Upper lobe of right lung (tissue), 1 donor: ENCODE data around the gene UPK3BL2. TPM values are rescaled to one million over a fixed set of nuclear protein-coding genes. Genes with fewer than 3 reads are reported as not detected.
"Not testable (repeated sequence)": the region's sequence is repeated elsewhere in the genome, so short reads cannot be mapped to it uniquely, and the experiment has no call there.

Experiments used
- ATAC-seq: fragments of 200-7000 bp; cut with Tn5 transposase; one replicate; pipeline ENCODE4 v1.9.1; 2020; ENCODE audit warnings: mild to moderate bottlenecking, moderate library complexity
- DNase-seq: peaks from one replicate; pipeline ENCODE4 v3.0.0-alpha.2; 2020
- H3K27ac ChIP-seq: fragments of 200-600 bp; one replicate; pipeline ENCODE4 v1.8.0; 2022
- H3K27me3 ChIP-seq: fragments of 200-600 bp; one replicate; pipeline ENCODE4 v1.8.0; 2022; ENCODE audit warnings: mild to moderate bottlenecking
- H3K36me3 ChIP-seq: fragments of 200-600 bp; one replicate; pipeline ENCODE4 v1.8.0; 2022
- H3K4me1 ChIP-seq: fragments of 200-600 bp; one replicate; pipeline ENCODE4 v1.8.0; 2022
- H3K4me3 ChIP-seq: fragments of 200-600 bp; one replicate; pipeline ENCODE4 v1.8.0; 2022; ENCODE audit warnings: mild to moderate bottlenecking
- H3K9me3 ChIP-seq: fragments of 200-600 bp; one replicate; pipeline ENCODE4 v1.8.0; 2022
- intact Hi-C: fragments of 100-400 bp; cut with DNase I; formaldehyde crosslinking; loops from one replicate; pipeline ENCODE4 v1.11.0; 2022
- total RNA-seq: library from RNA; stranded (reverse); fragmentation: NEBNext Ultra II Directional; extraction: Animal tissue kit (Norgen Biotek cat#: 25700); gene quantifications from one replicate; pipeline ENCODE4 v1.2.1, GENCODE V29; 2021
- donor health status: DM: no; HTN: yes; CAD: no; lungs with severe emphysema.

Gene UPK3BL2
- total RNA-seq, 1 donor from 2014 or later = 19.3 TPM

- intact Hi-C loops, H3K36me3 ChIP-seq, H3K4me3 ChIP-seq, H3K4me1 ChIP-seq, H3K9me3 ChIP-seq, H3K27ac ChIP-seq, H3K27me3 ChIP-seq: not testable (repeated sequence)
- ATAC-seq (peak; percentile 3), DNase-seq (peak; percentile 35)
Observed at GRCh38 chr7:102505298-102506185, 38.0 kb downstream of the UPK3BL2 start.

GRCh38 chr7:102503141-102503540, 40.4 kb downstream of the UPK3BL2 start:
- DNase-seq, H3K27me3 ChIP-seq, H3K9me3 ChIP-seq, H3K4me3 ChIP-seq, H3K36me3 ChIP-seq, intact Hi-C loops, H3K27ac ChIP-seq, H3K4me1 ChIP-seq: not testable (repeated sequence)
- peak; percentile 13 for ATAC-seq

- H3K27ac ChIP-seq, intact Hi-C loops, H3K4me3 ChIP-seq, H3K36me3 ChIP-seq, H3K9me3 ChIP-seq, H3K27me3 ChIP-seq, H3K4me1 ChIP-seq, ATAC-seq: not testable (repeated sequence)
- DNase-seq = peak; percentile 63
Observed at GRCh38 chr7:102498321-102498720, 45.2 kb downstream of the UPK3BL2 start.

- H3K4me1 ChIP-seq, H3K4me3 ChIP-seq, intact Hi-C loops, H3K9me3 ChIP-seq, H3K27me3 ChIP-seq, H3K36me3 ChIP-seq, ATAC-seq, H3K27ac ChIP-seq: not testable (repeated sequence)
- DNase-seq = peak; percentile 65
Observed at GRCh38 chr7:102497308-102497707, 46.2 kb downstream of the UPK3BL2 start.

- H3K36me3 ChIP-seq = not testable (repeated sequence)
Observed at GRCh38 chr7:102496861-102497260, 46.6 kb downstream of the UPK3BL2 start.

GRCh38 chr7:102494473-102495149, 48.9 kb downstream of the UPK3BL2 start:
- intact Hi-C loops = not testable (repeated sequence)

More at GRCh38 chr7:102496861-102497260, 46.6 kb downstream of the UPK3BL2 start:
- H3K4me1 ChIP-seq, H3K27me3 ChIP-seq, ATAC-seq, H3K27ac ChIP-seq, H3K4me3 ChIP-seq, intact Hi-C loops, H3K9me3 ChIP-seq: not testable (repeated sequence)
- peak; percentile 62 for DNase-seq

GRCh38 chr7:102494026-102494425, 49.5 kb downstream of the UPK3BL2 start:
- intact Hi-C loops, H3K36me3 ChIP-seq, H3K4me1 ChIP-seq, H3K9me3 ChIP-seq, H3K27ac ChIP-seq, H3K27me3 ChIP-seq, ATAC-seq: not testable (repeated sequence)
- H3K4me3 ChIP-seq = peak overlapping the region; percentile 34
- DNase-seq = peak; percentile 72

More at GRCh38 chr7:102494473-102495149, 48.9 kb downstream of the UPK3BL2 start:
- DNase-seq, H3K4me1 ChIP-seq, H3K36me3 ChIP-seq, H3K27ac ChIP-seq, H3K27me3 ChIP-seq, H3K9me3 ChIP-seq, H3K4me3 ChIP-seq: not testable (repeated sequence)
- ATAC-seq = peak; percentile 57

GRCh38 chr7:102493220-102493935, 50.1 kb downstream of the UPK3BL2 start:
- peak; percentile 71 for DNase-seq
- peak; percentile 83 for ATAC-seq

GRCh38 chr7:102490529-102491075, 52.9 kb downstream of the UPK3BL2 start:
- H3K36me3 ChIP-seq, H3K27me3 ChIP-seq, H3K9me3 ChIP-seq, H3K4me3 ChIP-seq, intact Hi-C loops, H3K27ac ChIP-seq, H3K4me1 ChIP-seq: not testable (repeated sequence)
- DNase-seq = peak; percentile 88
- ATAC-seq = peak; percentile 78

More at GRCh38 chr7:102493220-102493935, 50.1 kb downstream of the UPK3BL2 start:
- intact Hi-C loops, H3K27ac ChIP-seq, H3K9me3 ChIP-seq, H3K4me3 ChIP-seq, H3K27me3 ChIP-seq, H3K4me1 ChIP-seq, H3K36me3 ChIP-seq: not testable (repeated sequence)

Other genes with a start within 250 kb of the UPK3BL2 start
- gene SPDYE6, start 187.3 kb downstream of the UPK3BL2 start, total RNA-seq = not detected
- 21.9 TPM for gene PRKRIP1, start 147.3 kb downstream of the UPK3BL2 start, total RNA-seq
- gene ORAI2, start 110.1 kb downstream of the UPK3BL2 start, total RNA-seq = 20.0 TPM
- 7.4 TPM for gene ALKBH4, start 78.8 kb downstream of the UPK3BL2 start, total RNA-seq
- gene LRWD1, start 78.7 kb downstream of the UPK3BL2 start, total RNA-seq = 15.7 TPM
- gene POLR2J, start 64.8 kb downstream of the UPK3BL2 start, total RNA-seq = 35.0 TPM
- 30.0 TPM for gene RASA4B, start 25.9 kb downstream of the UPK3BL2 start, total RNA-seq
- gene SPDYE2, start 7.5 kb upstream of the UPK3BL2 start, total RNA-seq = not detected
- 36.7 TPM for gene POLR2J3, start 28.9 kb upstream of the UPK3BL2 start, total RNA-seq
- gene RASA4, start 73.1 kb upstream of the UPK3BL2 start, total RNA-seq = 78.8 TPM
- gene UPK3BL1, start 99.1 kb upstream of the UPK3BL2 start, total RNA-seq = 39.4 TPM
- not detected for gene SPDYE2B, start 106.6 kb upstream of the UPK3BL2 start, total RNA-seq
- 14.1 TPM for gene POLR2J2, start 128.0 kb upstream of the UPK3BL2 start, total RNA-seq
- 8.1 TPM for gene FAM185A, start 205.3 kb upstream of the UPK3BL2 start, total RNA-seq